BJ (cell line): Measurements from ENCODE around the gene AQP5. TPM values are rescaled to one million over a fixed set of nuclear protein-coding genes. Genes with fewer than 3 reads are reported as not detected.

Experiments used
- CTCF ChIA-PET: fragments of 350-600 bp; formaldehyde crosslinking; extraction: SDS; loops from one replicate; lab custom pipeline; 2021; ENCODE audit warnings: antibody characterized with exemption, inconsistent platforms; lab: Yijun Ruan, JAX
- POLR2A ChIA-PET: fragments of 300-600 bp; sonication (Branson Sonifier 250); formaldehyde crosslinking; extraction: SDS; loops from one replicate; lab custom pipeline; 2021; ENCODE audit warnings: antibody characterized with exemption; lab: Charles Lee
- DNase-seq: peaks from one replicate; pipeline ENCODE4 v3.0.0-alpha.2; 2011; ENCODE audit warnings: low read depth
- H3K27me3 ChIP-seq: 2 replicates; pipeline ENCODE4 v1.6.0; 2011; ENCODE audit warnings: low read length; ENCODE audit not compliant: control insufficient read depth, insufficient read depth
- H3K36me3 ChIP-seq: 2 replicates; pipeline ENCODE4 v1.5.1; 2011; ENCODE audit warnings: low read length; ENCODE audit not compliant: control insufficient read depth, insufficient read depth
- H3K4me3 ChIP-seq: 2 replicates; pipeline ENCODE4 v1.5.1; 2011; ENCODE audit warnings: low read depth, mild to moderate bottlenecking, control low read depth, low read length
- polyA plus RNA-seq: library from polyadenylated mRNA; depleted of rRNA; stranded (reverse); fragments of >200 nt; gene quantifications from 2 replicates; pipeline ENCODE4 v1.2.3, GENCODE V29; 2011
- TF ChIP-seq, protein P1 (sequence below): IDR thresholded peaks from 2 replicates; pipeline ENCODE4 v1.5.1; 2011; ENCODE audit warnings: low read depth, mild to moderate bottlenecking, control low read depth, inconsistent platforms, low read length, moderate library complexity; ENCODE audit not compliant: insufficient read depth

Gene AQP5
- polyA plus RNA-seq, 1 experiment = not detected

DNA sequence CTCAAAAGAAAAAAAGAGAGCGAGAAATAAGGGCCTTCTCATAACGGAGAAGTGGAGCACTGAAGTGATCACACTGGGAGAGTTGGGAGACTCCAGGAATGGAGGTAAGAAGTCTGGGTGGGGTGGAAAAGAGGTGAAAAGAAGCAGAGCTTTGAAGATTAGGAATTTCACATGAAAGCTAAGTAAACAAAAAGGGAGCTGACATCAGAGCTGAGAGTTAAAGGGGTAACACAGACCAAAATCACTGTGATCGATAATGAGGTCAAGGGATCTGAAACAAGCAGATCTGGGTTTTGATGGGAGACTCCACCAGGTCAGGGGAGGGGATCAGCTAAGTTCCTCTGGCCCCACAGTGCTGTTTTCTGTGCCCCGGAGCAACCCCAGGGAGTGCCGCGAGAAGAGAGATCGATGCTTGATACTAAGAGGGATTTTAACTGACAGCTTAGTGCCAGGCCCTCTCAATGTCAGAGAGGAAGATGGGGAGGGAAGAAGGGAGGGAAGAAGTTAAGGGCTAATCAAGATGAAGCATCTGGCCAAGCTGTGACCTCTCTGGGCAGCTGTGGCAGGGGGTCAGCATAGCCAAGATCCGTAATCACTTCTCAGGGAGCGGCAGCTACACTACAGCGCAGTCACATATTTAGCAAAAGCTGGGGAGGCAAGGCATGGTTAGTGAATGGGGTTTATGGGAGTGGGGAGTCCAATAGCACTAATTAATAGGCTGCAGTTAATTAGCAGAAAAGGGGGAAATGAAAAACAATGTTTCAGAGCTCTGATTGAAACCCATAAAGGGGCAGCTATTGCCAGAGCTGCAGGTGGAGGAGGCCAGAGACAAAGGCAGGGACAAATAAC is 19.1 kb downstream of the AQP5 start:
- no peak overlapping the region for H3K4me3 ChIP-seq
- TF ChIP-seq, protein P1, sequence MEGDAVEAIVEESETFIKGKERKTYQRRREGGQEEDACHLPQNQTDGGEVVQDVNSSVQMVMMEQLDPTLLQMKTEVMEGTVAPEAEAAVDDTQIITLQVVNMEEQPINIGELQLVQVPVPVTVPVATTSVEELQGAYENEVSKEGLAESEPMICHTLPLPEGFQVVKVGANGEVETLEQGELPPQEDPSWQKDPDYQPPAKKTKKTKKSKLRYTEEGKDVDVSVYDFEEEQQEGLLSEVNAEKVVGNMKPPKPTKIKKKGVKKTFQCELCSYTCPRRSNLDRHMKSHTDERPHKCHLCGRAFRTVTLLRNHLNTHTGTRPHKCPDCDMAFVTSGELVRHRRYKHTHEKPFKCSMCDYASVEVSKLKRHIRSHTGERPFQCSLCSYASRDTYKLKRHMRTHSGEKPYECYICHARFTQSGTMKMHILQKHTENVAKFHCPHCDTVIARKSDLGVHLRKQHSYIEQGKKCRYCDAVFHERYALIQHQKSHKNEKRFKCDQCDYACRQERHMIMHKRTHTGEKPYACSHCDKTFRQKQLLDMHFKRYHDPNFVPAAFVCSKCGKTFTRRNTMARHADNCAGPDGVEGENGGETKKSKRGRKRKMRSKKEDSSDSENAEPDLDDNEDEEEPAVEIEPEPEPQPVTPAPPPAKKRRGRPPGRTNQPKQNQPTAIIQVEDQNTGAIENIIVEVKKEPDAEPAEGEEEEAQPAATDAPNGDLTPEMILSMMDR = no peak
- CTCF ChIA-PET = interaction anchor here (1.1 to 10.2 kb wide), 12 partner anchors 9 to 94 kb away, joined by 3 to 95 read pairs (median 9); partner anchors contain the start of gene AQP6
- POLR2A ChIA-PET = no interaction called here
- DNase-seq = no peak
- H3K36me3 ChIP-seq = no peaks in the 10 kb centered on the region
- H3K27me3 ChIP-seq = no peaks in the 10 kb centered on the region

DNA sequence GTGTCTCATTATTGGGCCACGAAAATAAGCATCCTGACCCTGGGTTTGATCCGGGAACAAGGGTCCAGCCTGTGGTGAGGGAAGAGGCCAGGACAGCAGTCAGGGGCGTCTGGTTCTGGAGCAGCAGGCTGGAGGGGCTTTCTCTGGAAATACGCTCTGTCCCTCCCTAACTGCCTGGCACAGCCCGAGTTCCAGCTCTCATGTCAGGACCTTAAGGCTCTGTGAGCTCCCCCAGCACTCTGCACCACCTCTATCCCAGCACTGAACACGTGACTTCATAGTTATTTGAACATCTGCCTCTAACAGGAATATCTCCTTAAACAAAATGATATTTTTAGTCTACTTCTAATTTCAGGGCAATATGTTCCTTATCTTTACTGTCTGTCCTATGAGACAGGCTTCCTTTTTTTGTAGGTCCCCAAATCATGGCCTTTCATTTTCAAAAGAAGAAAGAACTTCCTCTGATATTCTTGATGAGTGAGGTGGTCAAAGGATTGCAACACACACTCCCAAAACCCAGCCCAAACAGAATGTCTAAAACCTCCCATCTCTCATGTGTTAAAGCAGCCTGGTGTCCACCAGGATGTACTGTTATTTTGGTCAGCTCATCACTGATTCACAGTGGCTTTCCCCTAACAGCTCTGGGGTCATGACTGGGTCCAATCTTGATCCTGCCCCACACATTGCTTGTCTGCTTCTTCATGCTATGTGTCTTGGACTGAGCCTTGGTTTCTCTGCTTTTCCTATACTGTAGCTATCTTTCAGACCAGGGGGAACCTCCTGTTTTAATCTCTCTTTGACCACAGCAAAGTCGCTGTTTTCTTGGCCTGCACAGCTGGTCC is 20.8 kb downstream of the AQP5 start:
- CTCF ChIA-PET = interaction anchor here (0.6 to 7.1 kb wide), 12 partner anchors 8 to 116 kb away, joined by 3 to 95 read pairs (median 9); partner anchors contain the start of gene AQP6
- no peak for DNase-seq
- TF ChIP-seq, protein P1 = peak; percentile 8; the same call in 1 of the 2 replicates
- Histone ChIP-seq H3K27me3 (no peaks in the 10 kb centered on the region), H3K4me3 (no peak overlapping the region), H3K36me3 (no peaks in the 10 kb centered on the region)
- POLR2A ChIA-PET = no interaction called here

DNA sequence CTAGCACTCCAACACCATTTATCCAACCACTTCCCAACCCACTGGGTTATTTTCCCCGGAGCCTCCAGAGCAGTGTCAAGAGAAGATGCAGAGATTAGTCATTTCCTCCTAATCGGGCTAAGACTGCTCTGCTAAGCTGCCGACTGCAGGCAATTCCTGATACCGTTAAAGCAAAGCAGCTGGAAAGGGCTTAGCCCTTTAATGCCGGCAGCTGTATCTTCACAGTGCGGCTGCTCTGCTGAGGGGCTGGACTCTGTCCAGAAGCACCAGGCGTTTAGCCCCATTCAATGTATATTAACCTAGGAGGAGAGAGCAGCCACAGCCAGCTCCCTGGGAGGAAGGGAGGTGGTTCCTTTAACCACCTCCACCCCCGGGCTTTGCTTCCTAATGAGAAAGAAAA is 22.2 kb downstream of the AQP5 start:
- TF ChIP-seq, protein P1 = no peak
- Histone ChIP-seq H3K27me3 (no peaks in the 10 kb centered on the region), H3K4me3 (no peak overlapping the region), H3K36me3 (no peaks in the 10 kb centered on the region)
- DNase-seq = no peak
- POLR2A ChIA-PET = interaction anchor here (0.6 kb wide), 2 partner anchors 205 to 235 kb away, joined by 3 read pairs; no protein-coding TSS in a partner anchor
- CTCF ChIA-PET = interaction anchor here (0.7 to 7.1 kb wide), 10 partner anchors 9 to 146 kb away, joined by 3 to 95 read pairs (median 6); partner anchors contain the start of gene AQP6

DNA sequence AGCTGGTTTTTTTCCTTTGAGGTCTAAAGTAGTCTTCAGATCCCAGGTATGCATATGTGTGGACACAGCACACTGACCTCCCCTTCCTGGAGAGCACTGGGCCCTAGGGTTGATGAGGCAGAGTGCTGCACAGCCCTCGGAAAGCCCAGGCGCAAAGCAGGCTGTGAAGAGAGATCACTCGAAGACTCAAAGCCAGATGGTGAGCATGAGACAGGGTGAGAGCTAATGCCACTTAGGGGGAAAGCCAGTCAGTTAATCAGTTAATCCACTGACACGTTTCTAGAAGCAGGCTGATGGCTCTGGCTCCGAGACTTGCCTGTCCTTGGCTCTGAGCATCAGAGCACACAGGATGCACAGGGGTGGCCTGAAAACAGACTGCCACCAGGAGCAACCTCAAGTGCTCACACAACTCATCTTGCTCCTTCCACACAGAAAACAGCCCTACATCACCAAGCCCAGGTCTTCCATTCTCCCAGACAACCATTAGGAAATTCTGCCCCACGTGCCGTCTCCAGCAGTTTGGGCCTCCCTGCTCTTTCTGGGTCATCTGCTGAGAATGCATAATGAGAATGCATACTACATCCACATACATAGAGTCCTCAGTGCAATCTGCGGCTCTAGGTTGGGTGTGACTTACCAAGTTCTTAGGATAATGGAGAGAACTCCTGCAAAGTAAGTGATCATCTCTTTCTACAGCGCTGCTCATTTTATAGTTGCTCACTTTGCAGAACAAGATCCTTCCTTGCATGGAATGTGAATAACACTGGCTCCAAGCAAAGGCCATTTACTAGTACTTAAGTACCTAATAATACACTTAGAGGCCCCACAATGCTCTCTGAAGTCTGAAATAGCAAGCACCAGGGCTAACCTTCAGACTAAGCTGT is 23.0 kb downstream of the AQP5 start:
- H3K4me3 ChIP-seq = no peak overlapping the region
- no peaks in the 10 kb centered on the region for H3K27me3 ChIP-seq
- no peak for DNase-seq
- H3K36me3 ChIP-seq = no peaks in the 10 kb centered on the region
- CTCF ChIA-PET = interaction anchor here (0.7 to 7.1 kb wide), 12 partner anchors 10 to 147 kb away, joined by 3 to 95 read pairs (median 6); partner anchors contain the start of gene AQP6
- POLR2A ChIA-PET = interaction anchor here (0.6 kb wide), 2 partner anchors 206 to 236 kb away, joined by 3 read pairs; no protein-coding TSS in a partner anchor
- TF ChIP-seq, protein P1 = no peak
